GM10266 (cell line): ENCODE measurements around the gene SCAP.
"Not testable (repeated sequence)": the region's sequence is repeated elsewhere in the genome, so short reads cannot be mapped to it uniquely, and the experiment has no call there.

Experiments used
- DNase-seq: peaks from one replicate; pipeline ENCODE4 v3.0.0; 2012; ENCODE audit errors: extremely low spot score
- CTCF ChIP-seq: IDR thresholded peaks from 2 replicates; pipeline ENCODE4 v1.5.1; 2012; ENCODE audit warnings: mild to moderate bottlenecking, low read depth; ENCODE audit not compliant: control insufficient read depth, insufficient read depth; ENCODE audit errors: missing control alignments

SCAP gene

GRCh38 chr3:47515100-47515499 lies 39.4 kb upstream of the SCAP start:
- DNase-seq: no peak
- TF ChIP-seq CTCF: no peak

GRCh38 chr3:47513125-47513929 lies 37.6 kb upstream of the SCAP start, which contains the start of gene ELP6:
Gene ELP6 (minus strand): TSS chr3:47513712. CDS start chr3:47513590, 122 bp downstream.
- TF ChIP-seq CTCF: peak; percentile 72
- peak; percentile 92 for DNase-seq

- TF ChIP-seq CTCF: no peak
- no peak for DNase-seq
Measured at GRCh38 chr3:47512416-47513124, 36.8 kb upstream of the SCAP start.

GRCh38 chr3:47505267-47505666 lies 29.5 kb upstream of the SCAP start:
- not testable (repeated sequence) for DNase-seq

- no peak for TF ChIP-seq CTCF
Measured at GRCh38 chr3:47504113-47504512, 28.4 kb upstream of the SCAP start.

DNA sequence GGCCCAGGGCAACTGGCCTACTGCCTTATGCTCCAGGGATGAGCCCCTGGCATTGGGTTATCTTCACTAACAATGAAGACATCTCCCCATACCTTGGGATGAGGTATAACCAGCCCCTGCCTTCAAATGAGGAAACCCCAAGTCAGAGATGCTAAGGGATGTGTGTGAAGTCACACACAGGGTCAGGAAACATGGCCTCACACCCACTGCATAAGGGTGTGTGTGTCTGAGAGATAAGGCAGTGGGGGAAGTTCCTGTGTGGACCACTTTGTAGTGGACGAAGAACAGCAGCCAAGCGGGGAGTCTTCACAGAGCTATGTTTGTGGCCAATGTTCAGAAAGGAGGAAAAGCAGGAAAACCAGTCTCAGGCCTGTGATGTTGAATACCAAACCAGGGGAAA lies 27.3 kb upstream of the SCAP start:
- TF ChIP-seq CTCF: no peak
- DNase-seq: no peak

More at GRCh38 chr3:47504113-47504512, 28.4 kb upstream of the SCAP start:
- DNase-seq: no peak

DNA sequence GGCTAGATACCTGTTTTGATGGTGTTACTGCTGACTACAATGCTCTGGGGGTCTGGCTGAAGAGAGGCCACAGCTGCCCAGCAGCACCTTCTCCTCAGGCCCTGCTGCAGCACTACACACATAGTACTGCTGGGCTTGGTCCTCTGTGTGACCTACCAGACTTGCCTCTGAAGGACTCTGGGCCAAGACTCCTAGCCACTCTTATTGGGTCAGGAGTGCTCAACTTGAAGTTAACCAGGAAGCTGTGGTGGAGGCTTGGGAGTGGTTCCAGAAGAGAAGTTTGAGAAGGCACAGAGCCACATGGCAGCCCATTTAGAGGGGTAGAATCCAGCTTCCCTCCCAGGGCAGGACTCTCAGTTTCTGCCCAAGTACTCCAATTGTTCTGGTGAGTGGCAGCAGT lies 21.2 kb upstream of the SCAP start:
- no peak for TF ChIP-seq CTCF
- DNase-seq: no peak
